Effector memory CD4-positive, alpha-beta T cell (primary cell): Measurements from ENCODE around the gene OVOL2.
"Not testable (repeated sequence)": the region's sequence is repeated elsewhere in the genome, so short reads cannot be mapped to it uniquely, and the experiment has no call there.

Experiments
- DNase-seq, 3 donors: peaks; one replicate each; pipeline ENCODE4 v3.0.0-alpha.2; 2020
- H3K27ac ChIP-seq: 2 replicates; pipeline ENCODE4 v1.7.0; 2013; ENCODE audit warnings: mild to moderate bottlenecking, low read length, moderate library complexity; ENCODE audit not compliant: insufficient read depth, poor library complexity, severe bottlenecking
- H3K27me3 ChIP-seq: replicated peaks from 2 replicates; pipeline ENCODE4 v1.7.0; 2013; ENCODE audit warnings: mild to moderate bottlenecking, low read length; ENCODE audit not compliant: insufficient read depth, control insufficient read depth, poor library complexity, severe bottlenecking
- H3K36me3 ChIP-seq: 2 replicates; pipeline ENCODE4 v1.7.0; 2013; ENCODE audit warnings: mild to moderate bottlenecking, low read length, moderate library complexity; ENCODE audit not compliant: control insufficient read depth, insufficient read depth
- H3K4me1 ChIP-seq: 2 replicates; pipeline ENCODE4 v1.7.0; 2013; ENCODE audit warnings: low read length, mild to moderate bottlenecking; ENCODE audit not compliant: control insufficient read depth, insufficient read depth, poor library complexity, severe bottlenecking
- H3K4me3 ChIP-seq: 2 replicates; pipeline ENCODE4 v1.7.0; 2013; ENCODE audit warnings: low read length, low read depth, mild to moderate bottlenecking; ENCODE audit not compliant: insufficient read depth, poor library complexity, severe bottlenecking
- H3K9me3 ChIP-seq: 2 replicates; pipeline ENCODE4 v1.7.0; 2013; ENCODE audit warnings: mild to moderate bottlenecking, low read length, moderate library complexity; ENCODE audit not compliant: control insufficient read depth

The OVOL2 gene

DNA sequence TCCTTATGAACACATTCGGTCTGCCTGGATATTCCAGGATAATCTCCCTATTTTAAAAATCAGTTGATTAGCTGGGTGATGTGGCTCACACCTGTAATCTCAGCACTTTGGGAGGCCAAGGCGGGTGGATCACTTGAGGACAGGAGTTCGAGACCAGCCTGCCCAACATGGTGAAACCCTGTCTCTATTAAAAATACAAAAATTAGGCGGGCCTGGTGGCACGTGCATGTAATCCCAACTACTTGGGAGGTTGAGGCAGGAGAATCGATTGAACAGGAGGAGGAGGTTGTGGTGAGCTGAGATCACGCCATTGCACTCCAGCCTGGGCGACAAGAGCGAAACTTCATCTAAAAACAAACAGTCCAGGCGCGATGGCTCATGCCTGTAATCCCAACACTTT, 31.1 kb upstream of the OVOL2 start:
- H3K36me3 ChIP-seq, H3K9me3 ChIP-seq, H3K27ac ChIP-seq, H3K4me3 ChIP-seq, H3K4me1 ChIP-seq, H3K27me3 ChIP-seq, DNase-seq: not testable (repeated sequence)

- H3K9me3 ChIP-seq, H3K4me1 ChIP-seq, H3K36me3 ChIP-seq, H3K4me3 ChIP-seq, H3K27ac ChIP-seq, DNase-seq, H3K27me3 ChIP-seq: not testable (repeated sequence)
Observed at GRCh38 chr20:18088298-18088697, 30.6 kb upstream of the OVOL2 start.

DNA sequence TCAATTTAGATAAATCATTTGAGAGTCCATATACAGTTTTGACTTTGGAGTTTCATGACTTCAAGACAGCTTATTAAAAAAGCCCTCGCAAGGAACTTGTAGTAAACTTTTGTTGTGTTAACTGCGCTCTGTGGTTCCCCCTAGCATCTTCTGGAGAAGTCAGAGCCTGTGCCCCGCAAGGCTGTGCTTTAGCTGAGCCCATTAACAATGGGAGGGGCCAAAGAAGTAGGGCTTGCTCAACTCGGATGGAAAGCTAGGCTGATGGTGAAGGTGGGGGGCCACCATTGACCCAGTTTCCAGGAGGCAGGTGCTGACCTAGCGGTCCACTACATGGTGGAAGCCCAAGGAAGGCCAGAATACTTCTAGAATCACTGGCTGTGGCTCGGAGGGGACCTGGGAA, 29.3 kb upstream of the OVOL2 start:
- H3K36me3 ChIP-seq: no peaks in the 10 kb centered on the region
- no peak overlapping the region for H3K4me3 ChIP-seq
- DNase-seq: no peak
- H3K27ac ChIP-seq: no peak overlapping the region
- no peaks in the 10 kb centered on the region for H3K27me3 ChIP-seq
- H3K9me3 ChIP-seq: no peaks in the 10 kb centered on the region
- H3K4me1 ChIP-seq: no peaks in the 10 kb centered on the region

DNA sequence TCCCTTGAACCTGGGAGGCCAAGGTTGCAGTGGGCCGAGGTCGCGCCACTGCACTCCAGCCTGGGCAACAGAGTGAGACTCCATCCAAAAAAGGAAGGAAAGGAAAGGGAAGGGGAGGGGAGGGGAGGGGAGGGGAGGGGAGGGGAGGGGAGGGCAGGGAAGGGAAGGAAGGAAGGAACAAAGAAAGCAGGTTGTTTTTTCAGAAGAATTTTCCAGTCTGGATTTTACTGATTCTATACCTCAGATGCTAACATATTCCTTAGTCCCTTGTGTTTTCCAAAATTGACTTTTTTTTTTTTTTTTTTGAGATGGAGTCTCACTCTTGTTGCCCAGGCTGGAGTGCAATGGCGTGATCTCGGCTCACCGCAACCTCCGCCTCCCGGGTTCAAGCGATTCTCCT, 23.1 kb upstream of the OVOL2 start:
- not testable (repeated sequence) for H3K27ac ChIP-seq, H3K4me3 ChIP-seq, H3K36me3 ChIP-seq, H3K4me1 ChIP-seq, DNase-seq, H3K9me3 ChIP-seq, H3K27me3 ChIP-seq

- no peaks in the 10 kb centered on the region for H3K9me3 ChIP-seq
- H3K27ac ChIP-seq: no peak overlapping the region
- H3K4me3 ChIP-seq: no peak overlapping the region
- DNase-seq: no peak
- H3K4me1 ChIP-seq: no peaks in the 10 kb centered on the region
- H3K27me3 ChIP-seq: no peaks in the 10 kb centered on the region
- H3K36me3 ChIP-seq: no peaks in the 10 kb centered on the region
Observed at GRCh38 chr20:18079756-18080353, 22.1 kb upstream of the OVOL2 start.

DNA sequence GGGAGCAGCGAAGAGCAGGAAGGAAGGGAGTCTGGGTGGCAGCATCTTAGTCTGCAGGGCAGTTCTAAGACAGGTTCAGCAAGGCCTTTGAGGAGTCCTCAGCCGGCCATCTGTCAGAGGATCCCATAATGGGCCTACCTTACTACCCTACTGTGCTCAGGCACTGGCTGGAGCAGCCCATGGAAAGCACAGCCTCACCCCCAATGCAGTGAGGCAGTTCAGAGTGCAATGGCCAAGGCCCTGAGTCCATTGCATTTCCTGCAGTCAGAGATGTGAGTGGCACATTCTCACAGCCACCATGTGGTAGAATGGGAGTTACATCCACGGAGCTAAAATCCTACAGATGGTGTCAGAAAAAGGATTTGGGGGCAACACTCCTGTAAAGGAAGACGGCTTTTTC, 19.4 kb upstream of the OVOL2 start:
- H3K27me3 ChIP-seq: peaks cover 4% of the 10 kb centered on the region
- H3K4me3 ChIP-seq: no peak overlapping the region
- no peaks in the 10 kb centered on the region for H3K9me3 ChIP-seq
- no peaks in the 10 kb centered on the region for H3K36me3 ChIP-seq
- H3K27ac ChIP-seq: no peak overlapping the region
- no peak for DNase-seq
- no peaks in the 10 kb centered on the region for H3K4me1 ChIP-seq

- DNase-seq: no peak
- peaks cover 4% of the 10 kb centered on the region for H3K27me3 ChIP-seq
- no peak overlapping the region for H3K4me3 ChIP-seq
- H3K9me3 ChIP-seq: no peaks in the 10 kb centered on the region
- H3K36me3 ChIP-seq: no peaks in the 10 kb centered on the region
- H3K4me1 ChIP-seq: no peaks in the 10 kb centered on the region
- no peak overlapping the region for H3K27ac ChIP-seq
Observed at GRCh38 chr20:18072532-18072931, 14.8 kb upstream of the OVOL2 start.

DNA sequence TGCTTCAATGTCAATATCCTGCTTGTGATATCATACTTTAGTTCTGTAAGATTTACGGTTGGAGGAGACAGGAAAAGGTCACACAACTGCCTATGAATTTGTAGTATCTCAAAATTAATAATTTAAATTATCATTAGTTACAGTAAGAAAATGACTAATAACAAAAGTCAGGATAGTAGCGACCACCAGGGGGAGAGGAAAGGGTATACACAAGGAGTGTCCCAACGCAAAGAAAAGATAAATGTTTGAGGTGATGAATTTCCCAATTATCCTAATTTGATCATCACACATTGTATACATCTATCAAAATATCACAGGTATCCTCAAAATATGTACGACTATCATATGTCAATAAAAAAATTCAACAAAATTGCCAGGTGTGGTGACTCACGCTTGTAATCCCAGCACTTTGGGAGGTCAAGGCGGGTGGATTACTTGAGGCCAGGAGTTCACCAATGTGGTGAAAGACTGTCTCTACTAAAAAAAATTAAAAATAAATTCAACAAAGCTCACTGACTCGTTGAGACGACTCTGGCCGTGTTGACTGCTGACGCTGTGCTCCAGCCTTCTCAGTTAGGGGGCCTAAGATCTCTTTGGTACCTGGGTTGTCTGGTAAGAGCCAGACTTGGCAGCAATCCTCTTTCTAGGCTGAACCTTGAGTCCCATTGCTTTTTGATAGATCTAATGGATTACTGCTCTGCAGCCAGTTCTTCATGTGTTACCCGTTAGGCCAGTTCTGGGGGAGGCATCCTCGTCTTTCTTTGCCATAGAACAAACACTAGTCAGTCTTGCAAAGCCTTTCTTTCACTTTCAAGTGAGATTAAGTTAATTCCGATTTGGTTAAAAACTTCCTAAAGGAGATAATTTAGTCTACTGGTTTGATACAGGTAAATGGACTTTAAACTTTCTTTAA, 9.0 kb upstream of the OVOL2 start:
- Histone ChIP-seq H3K9me3 (no peaks in the 10 kb centered on the region), H3K36me3 (no peaks in the 10 kb centered on the region), H3K4me1 (no peaks in the 10 kb centered on the region), H3K27me3 (no peaks in the 10 kb centered on the region), H3K27ac (no peak overlapping the region), H3K4me3 (no peak overlapping the region)
- no peak for DNase-seq

- no peak overlapping the region for H3K27ac ChIP-seq
- no peaks in the 10 kb centered on the region for H3K36me3 ChIP-seq
- no peaks in the 10 kb centered on the region for H3K4me1 ChIP-seq
- no peak for DNase-seq
- H3K9me3 ChIP-seq: no peaks in the 10 kb centered on the region
- peaks cover 7% of the 10 kb centered on the region for H3K27me3 ChIP-seq
- no peak overlapping the region for H3K4me3 ChIP-seq
Observed at GRCh38 chr20:18063676-18064075, 6.0 kb upstream of the OVOL2 start.

DNA sequence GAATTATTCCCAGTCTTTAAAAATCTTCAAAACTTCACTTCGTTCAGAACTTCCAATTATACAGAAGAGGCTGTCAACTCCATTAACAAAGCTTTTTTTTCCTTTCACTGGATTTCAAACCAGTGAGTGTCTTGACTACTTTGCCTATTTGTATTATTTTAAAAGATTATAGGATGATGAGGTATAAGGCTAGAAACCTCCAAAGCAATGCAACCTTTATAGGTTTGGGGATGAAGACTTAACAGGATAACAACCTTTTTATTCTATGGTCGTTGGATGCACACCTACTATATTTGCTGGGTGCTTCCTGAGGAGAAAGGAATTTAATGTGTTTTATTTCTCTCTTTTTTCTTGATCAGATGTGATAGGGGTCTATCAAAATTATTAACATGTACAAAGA, 1.9 kb upstream of the OVOL2 start:
- no peak overlapping the region for H3K4me3 ChIP-seq
- peaks cover 26% of the 10 kb centered on the region for H3K27me3 ChIP-seq
- DNase-seq: no peak
- H3K27ac ChIP-seq: no peak overlapping the region
- peaks cover 5% of the 10 kb centered on the region for H3K4me1 ChIP-seq
- no peaks in the 10 kb centered on the region for H3K9me3 ChIP-seq
- no peaks in the 10 kb centered on the region for H3K36me3 ChIP-seq
